ENCODE results near the gene ZNRF3.
"Not testable (repeated sequence)": the region's sequence is repeated elsewhere in the genome, so short reads cannot be mapped to it uniquely, and the experiment has no call there.

The ZNRF3 gene

GRCh38 chr22:29039148-29039547, 155.8 kb downstream of the ZNRF3 start:
- no peak for DNase-seq (ENCODE audit: low read depth)

- not testable (repeated sequence) for DNase-seq (ENCODE audit: low read depth)
These were observed 156.3 kb downstream of the ZNRF3 start for GRCh38 chr22:29039684-29040083.

DNA sequence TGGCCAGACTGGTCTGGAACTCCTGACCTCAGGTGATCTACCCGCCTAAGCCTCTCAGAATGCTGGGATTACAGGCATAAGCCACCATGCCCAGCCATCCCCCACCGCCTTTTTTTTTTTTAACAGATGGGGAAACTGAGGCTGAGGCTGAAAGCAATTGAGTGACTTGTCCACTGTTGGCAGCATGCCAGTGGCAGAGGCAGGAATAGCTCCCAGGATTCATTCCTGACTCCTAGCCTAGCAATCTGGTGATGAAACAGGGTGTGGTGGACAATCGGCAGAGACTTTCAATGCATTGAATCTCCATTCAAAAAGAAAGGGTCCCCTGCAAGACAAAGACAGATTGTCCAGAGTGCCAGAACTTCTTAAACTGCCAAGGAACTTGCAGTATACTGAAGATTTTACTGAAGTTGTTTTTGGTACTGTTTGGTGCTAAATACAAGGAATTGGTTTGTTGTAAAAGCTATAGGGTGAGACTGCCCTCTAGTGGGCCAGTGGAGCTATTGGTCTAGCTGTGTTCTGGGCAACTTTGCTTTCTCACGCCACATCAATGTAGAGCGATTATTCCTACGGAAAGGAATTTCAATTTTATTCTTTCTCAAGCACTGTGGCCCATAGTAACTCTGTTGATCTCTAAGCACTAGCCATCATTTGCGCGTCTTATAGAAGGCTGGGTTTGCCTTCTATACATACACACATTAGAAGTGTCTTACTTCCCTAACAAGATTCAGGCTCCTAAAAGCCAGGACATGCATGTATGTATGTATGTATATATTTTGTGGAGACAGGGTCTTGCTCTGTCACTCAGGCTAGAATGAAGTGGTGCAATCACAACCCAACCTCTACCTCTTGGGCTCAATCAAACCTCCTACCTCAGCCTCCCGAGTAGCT, 157.3 kb downstream of the ZNRF3 start:
- peak; percentile 17 for DNase-seq (ENCODE audit: low read depth)

DNA sequence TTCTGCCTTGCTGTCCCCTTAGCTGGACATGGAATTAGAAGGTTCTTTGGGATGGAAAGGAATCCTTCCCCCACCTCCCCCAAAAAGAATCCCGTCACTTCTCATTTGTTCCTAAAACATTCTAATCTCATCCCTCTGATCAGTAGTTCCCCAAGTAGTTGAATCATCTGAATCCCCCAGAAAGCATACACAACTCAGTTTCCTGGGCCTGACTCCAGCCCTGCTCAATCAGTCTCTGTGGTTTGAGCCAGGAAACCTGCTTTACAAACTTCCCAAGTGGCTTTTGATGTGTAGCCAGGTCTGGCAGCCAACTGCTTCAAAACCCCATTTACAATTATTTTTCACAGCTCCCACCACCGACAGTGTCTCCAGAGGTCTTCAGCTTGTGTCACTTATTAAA, 158.0 kb downstream of the ZNRF3 start:
- no peak for DNase-seq (ENCODE audit: low read depth)

GRCh38 chr22:29043906-29044575, 160.7 kb downstream of the ZNRF3 start:
- DNase-seq (ENCODE audit: low read depth): no peak

- no peak for DNase-seq (ENCODE audit: low read depth)
These were observed 161.3 kb downstream of the ZNRF3 start for GRCh38 chr22:29044657-29045176.

DNA sequence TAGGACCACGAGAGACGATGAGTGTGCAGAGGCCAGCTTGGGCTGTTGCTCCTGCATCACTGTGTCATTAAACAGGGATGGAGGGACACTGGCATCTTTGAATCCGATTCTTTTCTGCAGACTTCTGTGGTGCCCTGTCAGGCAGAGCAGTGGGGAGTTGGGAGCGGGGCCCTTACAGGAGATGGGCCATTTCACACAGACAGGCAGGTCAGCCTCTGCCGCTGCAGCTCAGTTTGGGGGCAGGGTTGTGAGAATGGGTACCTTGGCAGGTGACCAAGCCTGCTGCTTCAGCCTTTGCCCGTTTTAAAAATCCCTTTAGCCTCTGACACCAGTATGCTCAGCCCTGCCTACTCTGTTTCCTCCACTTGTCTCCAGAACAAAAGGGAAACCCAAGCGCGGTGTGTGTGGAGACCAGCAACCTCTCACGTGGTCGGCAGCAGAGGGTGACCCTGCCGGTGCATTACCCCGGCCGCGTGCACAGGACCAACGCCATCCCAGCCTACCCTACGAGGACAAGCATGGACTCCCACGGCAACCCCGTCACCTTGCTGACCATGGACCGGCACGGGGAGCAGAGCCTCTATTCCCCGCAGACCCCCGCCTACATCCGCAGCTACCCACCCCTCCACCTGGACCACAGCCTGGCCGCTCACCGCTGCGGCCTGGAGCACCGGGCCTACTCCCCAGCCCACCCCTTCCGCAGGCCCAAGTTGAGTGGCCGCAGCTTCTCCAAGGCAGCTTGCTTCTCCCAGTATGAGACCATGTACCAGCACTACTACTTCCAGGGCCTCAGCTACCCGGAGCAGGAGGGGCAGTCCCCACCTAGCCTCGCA, 165.7 kb downstream of the ZNRF3 start:
- no peak for DNase-seq (ENCODE audit: low read depth)

- no peak for DNase-seq (ENCODE audit: low read depth)
These were observed 166.4 kb downstream of the ZNRF3 start for GRCh38 chr22:29049655-29050263.

DNA sequence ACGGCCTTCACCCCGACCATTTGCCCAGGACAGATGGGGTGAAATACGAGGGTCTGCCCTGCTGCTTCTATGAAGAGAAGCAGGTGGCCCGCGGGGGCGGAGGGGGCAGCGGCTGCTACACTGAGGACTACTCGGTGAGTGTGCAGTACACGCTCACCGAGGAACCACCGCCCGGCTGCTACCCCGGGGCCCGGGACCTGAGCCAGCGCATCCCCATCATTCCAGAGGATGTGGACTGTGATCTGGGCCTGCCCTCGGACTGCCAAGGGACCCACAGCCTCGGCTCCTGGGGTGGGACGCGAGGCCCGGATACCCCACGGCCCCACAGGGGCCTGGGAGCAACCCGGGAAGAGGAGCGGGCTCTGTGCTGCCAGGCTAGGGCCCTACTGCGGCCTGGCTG, 167.1 kb downstream of the ZNRF3 start:
- no peak for DNase-seq (ENCODE audit: low read depth)

DNA sequence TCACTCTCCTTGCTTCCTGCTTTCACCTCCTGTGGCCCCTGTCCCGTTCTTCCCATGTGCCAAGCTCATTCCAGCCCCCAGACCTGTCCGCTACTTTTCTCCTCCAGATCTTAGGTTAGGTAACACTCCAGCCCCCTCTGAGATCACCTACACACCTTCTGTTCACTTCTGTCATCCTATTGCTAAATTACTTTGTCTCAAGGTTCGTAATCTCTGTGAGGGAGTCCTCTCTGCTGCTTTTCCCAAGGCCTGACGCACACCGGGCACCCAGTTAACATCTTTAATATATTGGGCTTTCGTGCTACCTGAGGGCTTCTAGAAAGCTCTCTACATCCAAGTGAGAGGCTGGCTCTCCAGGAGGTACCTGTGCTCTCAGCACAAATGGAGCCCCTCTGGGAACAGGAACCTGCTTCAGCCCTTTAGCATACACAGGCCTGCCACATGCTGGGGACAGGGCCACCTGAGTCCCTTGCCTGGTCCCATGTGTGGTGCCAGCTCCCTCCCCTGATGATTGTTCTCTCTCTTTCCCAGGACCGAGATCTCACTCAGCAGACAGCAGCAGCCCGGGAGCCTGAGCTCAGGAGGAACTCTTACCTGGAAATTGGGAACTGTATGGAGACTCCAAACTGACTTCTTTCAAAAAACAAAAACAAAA, 169.8 kb downstream of the ZNRF3 start:
- no peak for DNase-seq (ENCODE audit: low read depth)

DNA sequence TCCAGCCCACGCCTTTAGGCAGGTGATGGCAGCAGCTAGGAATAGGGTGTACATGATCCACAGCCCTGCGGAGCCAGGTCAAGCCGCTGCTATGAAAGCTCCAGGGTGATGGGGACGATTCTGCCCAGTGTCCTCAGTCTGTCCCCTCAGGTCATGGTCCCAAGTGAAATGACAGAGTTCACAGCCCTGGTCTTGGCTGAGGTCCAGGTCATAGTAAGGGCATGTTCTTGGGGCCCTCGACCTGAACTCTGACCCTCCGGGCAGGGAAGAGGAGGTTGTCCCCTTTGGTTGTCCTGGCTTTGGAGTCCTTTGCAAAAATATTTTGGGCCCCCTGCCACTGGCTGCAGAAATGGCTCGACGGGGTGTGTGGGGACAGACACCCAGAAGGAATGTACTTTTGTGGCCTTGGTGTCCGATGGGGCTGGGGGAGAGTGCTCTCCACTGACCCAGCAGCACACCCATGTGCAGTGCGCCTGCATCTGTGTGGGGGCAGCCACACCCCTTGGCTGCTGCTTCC, 170.9 kb downstream of the ZNRF3 start:
- DNase-seq (ENCODE audit: low read depth): no peak

DNA sequence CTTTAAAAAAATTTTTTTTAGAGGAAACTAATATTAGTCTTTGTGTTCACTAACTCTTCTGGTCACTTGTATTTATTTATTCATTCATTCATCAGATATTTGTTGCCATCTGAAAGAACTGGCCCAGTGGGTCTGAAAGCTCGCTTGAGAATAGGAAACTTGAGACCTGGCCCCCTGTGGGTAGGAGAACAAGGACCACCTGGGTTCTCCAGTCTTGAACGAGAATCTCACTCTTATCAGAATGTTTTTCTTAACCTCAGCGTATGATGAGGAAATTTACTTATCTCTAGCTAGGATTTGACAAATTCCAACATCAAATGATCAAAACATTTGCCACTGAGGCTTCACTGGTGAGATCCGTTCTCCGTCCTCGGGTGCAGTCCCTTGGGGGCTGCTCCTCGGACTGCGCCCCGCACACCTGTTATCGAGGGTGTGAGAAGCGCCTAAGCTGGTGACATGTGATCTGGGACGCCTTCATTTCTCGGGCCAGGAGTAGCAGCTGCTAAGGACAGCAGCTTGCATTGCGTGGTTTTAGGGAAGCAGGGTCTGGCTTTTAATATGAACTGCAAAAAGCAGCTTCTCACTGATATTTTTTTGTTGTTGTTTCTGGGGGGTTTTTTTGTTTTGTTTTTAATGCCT, 171.9 kb downstream of the ZNRF3 start:
- no peak for DNase-seq (ENCODE audit: low read depth)

- DNase-seq (ENCODE audit: low read depth): no peak
These were observed 173.1 kb downstream of the ZNRF3 start for GRCh38 chr22:29056472-29056871.

GRCh38 chr22:29060251-29060869, 177.0 kb downstream of the ZNRF3 start:
- no peak for DNase-seq (ENCODE audit: low read depth)

- no peak for DNase-seq (ENCODE audit: low read depth)
These were observed 177.6 kb downstream of the ZNRF3 start for GRCh38 chr22:29060931-29061330.

- DNase-seq (ENCODE audit: low read depth): no peak
These were observed 178.4 kb downstream of the ZNRF3 start, which contains the start of gene C22orf31 for GRCh38 chr22:29061773-29062172. Gene C22orf31, minus strand, starts transcription at chr22:29061831. Its CDS starts 39 bp downstream, at chr22:29061792.

DNA sequence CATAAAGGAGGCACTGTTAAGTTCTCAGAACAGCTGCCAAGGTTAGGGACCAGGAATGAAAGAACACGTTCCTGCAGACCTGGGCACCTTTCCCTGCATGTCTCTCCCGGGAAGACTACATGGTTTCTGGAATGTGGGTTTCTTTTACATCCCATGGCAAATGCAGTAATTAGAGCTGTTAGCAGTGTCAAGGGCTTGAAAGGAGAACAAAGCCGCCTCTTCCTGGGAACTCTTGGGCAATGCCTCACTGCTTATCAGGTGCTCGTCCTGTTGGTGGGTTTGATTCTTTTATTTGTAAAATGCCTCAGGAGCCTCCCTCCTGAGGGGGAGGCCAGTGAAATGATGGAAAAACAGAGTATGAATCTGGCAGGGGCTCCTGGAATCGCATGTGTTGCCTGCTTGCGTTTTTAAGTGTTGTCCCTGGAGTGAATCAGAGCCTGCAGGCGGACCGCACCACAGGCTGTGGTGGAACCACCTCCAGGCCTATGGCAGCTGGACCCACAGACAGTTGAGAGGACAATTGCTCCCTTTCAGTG, 179.0 kb downstream of the ZNRF3 start:
- no peak for DNase-seq (ENCODE audit: low read depth)

DNA sequence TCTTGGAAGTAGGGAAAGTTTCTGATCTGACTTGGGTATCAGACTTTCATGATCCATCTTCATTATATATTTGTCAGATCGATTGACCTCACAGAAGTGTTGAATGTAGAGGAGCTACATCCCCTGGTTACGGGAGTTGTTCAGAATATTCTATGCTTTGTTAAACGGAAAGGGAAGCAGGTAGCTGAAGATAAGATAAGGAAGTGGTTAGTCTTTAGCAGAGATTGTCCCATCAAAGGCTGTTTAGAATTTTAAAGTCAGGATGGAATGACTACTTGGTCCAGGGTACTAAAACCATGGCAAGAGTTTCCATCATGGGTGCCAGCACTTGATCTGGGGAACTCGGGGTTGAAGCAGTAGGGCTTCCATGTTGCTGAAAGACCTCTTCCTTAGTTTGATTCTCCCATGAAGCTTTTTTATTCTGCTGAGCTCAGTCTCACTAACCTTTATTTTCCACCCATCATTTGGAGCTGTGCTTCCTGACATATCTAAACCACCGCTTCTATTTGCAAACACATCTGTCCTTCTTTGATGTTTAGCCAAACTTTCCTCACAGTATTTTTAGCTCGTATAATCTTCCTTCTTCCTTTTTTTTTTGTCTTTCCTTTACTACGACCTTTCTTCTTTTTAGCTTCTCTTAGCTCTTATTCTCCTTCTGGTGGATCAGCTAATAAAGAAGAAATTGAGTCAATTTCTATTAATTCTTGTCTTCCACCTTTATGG, 182.3 kb downstream of the ZNRF3 start:
- no peak for DNase-seq (ENCODE audit: low read depth)

GRCh38 chr22:29069463-29069862, 186.1 kb downstream of the ZNRF3 start:
- no peak for DNase-seq (ENCODE audit: low read depth)

Measured in CMK (cell line).